Neural crest cell (in vitro differentiated cells): Measurements from ENCODE around the gene WAPL. TPM values are rescaled to one million over a fixed set of nuclear protein-coding genes. Genes with fewer than 3 reads are reported as not detected.

Experiments
- DNase-seq: peaks from one replicate; pipeline ENCODE4 v3.0.0; 2021; ENCODE audit warnings: low read depth, mixed read lengths, low spot score
- H3K27ac Mint-ChIP-seq: one replicate; pipeline ENCODE4 v1.8.0; 2021; ENCODE audit warnings: mild to moderate bottlenecking, mixed read lengths; ENCODE audit not compliant: unreplicated experiment
- H3K27me3 Mint-ChIP-seq: 2 replicates; pipeline ENCODE4 v1.8.0; 2021; ENCODE audit warnings: low read depth, mild to moderate bottlenecking, mixed read lengths
- H3K36me3 Mint-ChIP-seq: 2 replicates; pipeline ENCODE4 v1.8.0; 2021; ENCODE audit warnings: low read depth, mild to moderate bottlenecking, mixed read lengths
- H3K4me1 Mint-ChIP-seq: 2 replicates; pipeline ENCODE4 v1.8.0; 2021; ENCODE audit warnings: mixed read lengths
- H3K4me3 Mint-ChIP-seq: one replicate; pipeline ENCODE4 v1.8.0; 2021; ENCODE audit warnings: mild to moderate bottlenecking, mixed read lengths
- H3K9me3 Mint-ChIP-seq: 2 replicates; pipeline ENCODE4 v1.8.0; 2021; ENCODE audit warnings: mixed read lengths
- total RNA-seq: library from RNA; stranded (reverse); gene quantifications from 2 replicates; pipeline ENCODE4 v1.2.1, GENCODE V29; 2021
- TF ChIP-seq, protein P1 (sequence below): fragments of 200-600 bp; sonication (generic); conservative IDR thresholded peaks from 2 replicates; pipeline ENCODE4 v1.5.0; 2021; ENCODE audit warnings: antibody characterized with exemption, mild to moderate bottlenecking

WAPL gene
- total RNA-seq, 1 donor from 2014 or later = 54.0 TPM

DNA sequence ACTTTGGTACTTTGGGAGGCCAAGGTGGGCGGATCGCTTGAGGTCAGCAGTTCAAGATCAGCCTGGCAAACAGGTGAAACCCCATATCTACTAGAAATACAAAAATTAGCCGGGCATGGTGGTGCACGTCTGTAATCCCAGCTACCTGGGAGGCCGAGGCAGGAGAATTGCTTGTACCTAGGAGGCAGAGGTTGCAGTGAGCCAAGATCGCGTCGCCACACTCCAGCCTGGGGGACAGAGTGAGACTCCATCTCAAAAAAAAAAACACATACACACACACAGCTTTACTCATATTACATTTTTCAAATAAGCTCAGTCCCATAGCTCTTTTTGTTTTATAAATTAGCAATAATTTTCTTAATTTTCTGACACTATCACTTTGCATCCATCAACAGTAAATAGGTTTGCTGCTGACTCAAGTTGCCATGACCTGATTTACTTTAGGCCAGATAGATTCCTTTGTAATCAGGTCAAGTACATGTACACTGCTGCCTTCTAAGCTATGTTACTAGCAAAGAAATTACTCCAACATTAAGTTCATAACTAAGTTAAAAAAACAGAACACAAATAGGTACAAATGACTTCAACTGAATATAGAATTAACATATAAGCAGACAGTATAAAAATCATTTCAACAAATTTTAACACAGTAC is 31.5 kb downstream of the WAPL start:
- H3K27ac Mint-ChIP-seq = no peak overlapping the region
- DNase-seq = no peak
- no peaks in the 10 kb centered on the region for H3K9me3 Mint-ChIP-seq
- H3K4me3 Mint-ChIP-seq = no peak overlapping the region
- TF ChIP-seq, protein P1, sequence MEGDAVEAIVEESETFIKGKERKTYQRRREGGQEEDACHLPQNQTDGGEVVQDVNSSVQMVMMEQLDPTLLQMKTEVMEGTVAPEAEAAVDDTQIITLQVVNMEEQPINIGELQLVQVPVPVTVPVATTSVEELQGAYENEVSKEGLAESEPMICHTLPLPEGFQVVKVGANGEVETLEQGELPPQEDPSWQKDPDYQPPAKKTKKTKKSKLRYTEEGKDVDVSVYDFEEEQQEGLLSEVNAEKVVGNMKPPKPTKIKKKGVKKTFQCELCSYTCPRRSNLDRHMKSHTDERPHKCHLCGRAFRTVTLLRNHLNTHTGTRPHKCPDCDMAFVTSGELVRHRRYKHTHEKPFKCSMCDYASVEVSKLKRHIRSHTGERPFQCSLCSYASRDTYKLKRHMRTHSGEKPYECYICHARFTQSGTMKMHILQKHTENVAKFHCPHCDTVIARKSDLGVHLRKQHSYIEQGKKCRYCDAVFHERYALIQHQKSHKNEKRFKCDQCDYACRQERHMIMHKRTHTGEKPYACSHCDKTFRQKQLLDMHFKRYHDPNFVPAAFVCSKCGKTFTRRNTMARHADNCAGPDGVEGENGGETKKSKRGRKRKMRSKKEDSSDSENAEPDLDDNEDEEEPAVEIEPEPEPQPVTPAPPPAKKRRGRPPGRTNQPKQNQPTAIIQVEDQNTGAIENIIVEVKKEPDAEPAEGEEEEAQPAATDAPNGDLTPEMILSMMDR = no peak
- H3K4me1 Mint-ChIP-seq = no peaks in the 10 kb centered on the region
- H3K27me3 Mint-ChIP-seq = no peaks in the 10 kb centered on the region
- peaks cover 19% of the 10 kb centered on the region for H3K36me3 Mint-ChIP-seq

DNA sequence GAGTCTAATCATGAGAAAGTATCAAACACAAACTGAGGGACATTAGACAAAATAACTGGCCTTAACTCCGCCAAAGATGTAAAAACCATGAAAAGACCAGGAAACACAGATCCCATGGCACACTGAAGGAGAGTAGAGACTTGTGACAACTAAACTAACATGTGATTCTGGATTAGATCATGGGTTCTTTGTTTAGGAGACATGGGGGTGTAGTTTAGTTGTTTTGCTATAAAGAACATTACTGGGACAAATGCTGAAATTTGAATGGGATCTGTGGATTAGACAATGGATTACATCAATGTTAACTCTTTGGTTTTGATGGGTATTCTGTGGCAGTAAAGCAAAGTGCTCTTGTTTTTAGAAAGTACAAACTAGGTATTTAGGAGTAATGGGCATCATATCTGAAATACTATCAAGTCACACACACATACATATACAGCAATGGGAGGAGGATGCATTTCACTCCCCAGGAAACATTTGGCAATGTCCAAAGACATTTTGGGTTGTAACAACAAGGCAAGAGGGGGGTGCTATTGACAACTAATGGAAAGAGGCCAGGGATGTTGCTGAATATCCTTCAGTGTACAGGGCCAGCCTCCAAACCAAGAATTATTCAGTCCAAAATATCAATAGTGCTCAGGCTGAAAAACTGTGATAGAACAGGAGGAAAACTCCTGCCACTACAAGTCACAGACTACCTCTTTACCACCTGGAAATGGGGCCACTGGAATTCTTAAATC is 32.4 kb downstream of the WAPL start:
- no peak for DNase-seq
- Mint-ChIP-seq H3K4me3 (no peak overlapping the region), H3K36me3 (peaks cover 19% of the 10 kb centered on the region), H3K4me1 (no peaks in the 10 kb centered on the region), H3K27ac (no peak overlapping the region), H3K27me3 (no peaks in the 10 kb centered on the region), H3K9me3 (no peaks in the 10 kb centered on the region)
- TF ChIP-seq, protein P1 = no peak

DNA sequence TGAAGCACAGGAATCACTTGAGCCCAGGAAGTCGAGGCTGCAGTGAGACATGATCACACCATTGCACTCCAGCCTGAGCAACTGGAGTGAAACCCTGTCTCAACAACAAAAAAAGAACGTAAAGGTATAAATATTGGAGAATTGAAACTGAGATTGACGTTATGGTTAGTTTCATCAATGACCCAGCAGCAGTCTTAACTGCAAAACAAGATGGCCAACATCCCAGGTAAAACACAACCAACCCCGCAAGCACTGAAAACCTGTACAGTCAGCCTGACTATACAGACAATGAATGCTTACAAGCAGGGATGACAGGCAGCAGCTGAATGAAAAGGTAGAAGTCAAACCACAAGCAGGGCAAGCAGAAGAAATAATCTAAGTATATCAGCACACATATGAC is 34.7 kb downstream of the WAPL start:
- H3K27me3 Mint-ChIP-seq = no peaks in the 10 kb centered on the region
- no peaks in the 10 kb centered on the region for H3K4me1 Mint-ChIP-seq
- no peak overlapping the region for H3K4me3 Mint-ChIP-seq
- H3K27ac Mint-ChIP-seq = no peak overlapping the region
- peaks cover 18% of the 10 kb centered on the region for H3K36me3 Mint-ChIP-seq
- DNase-seq = no peak
- TF ChIP-seq, protein P1 = no peak
- H3K9me3 Mint-ChIP-seq = no peaks in the 10 kb centered on the region

- Mint-ChIP-seq H3K27ac (no peak overlapping the region), H3K9me3 (no peaks in the 10 kb centered on the region), H3K4me1 (no peaks in the 10 kb centered on the region), H3K4me3 (no peak overlapping the region), H3K27me3 (no peaks in the 10 kb centered on the region), H3K36me3 (peaks cover 11% of the 10 kb centered on the region)
- TF ChIP-seq, protein P1 = no peak
- DNase-seq = no peak
These were observed 37.9 kb downstream of the WAPL start for GRCh38 chr10:86483664-86484063.

GRCh38 chr10:86481761-86482160 is 39.8 kb downstream of the WAPL start:
- H3K9me3 Mint-ChIP-seq = no peaks in the 10 kb centered on the region
- no peaks in the 10 kb centered on the region for H3K4me1 Mint-ChIP-seq
- no peak for DNase-seq
- no peak overlapping the region for H3K4me3 Mint-ChIP-seq
- no peak overlapping the region for H3K27ac Mint-ChIP-seq
- peaks cover 4% of the 10 kb centered on the region for H3K36me3 Mint-ChIP-seq
- no peaks in the 10 kb centered on the region for H3K27me3 Mint-ChIP-seq
- TF ChIP-seq, protein P1 = no peak
